Cardiac muscle cell (in vitro differentiated cells and primary cell): ENCODE measurements around the gene PPP3CB. TPM values are rescaled to one million over a fixed set of nuclear protein-coding genes. Genes with fewer than 3 reads are reported as not detected.

ENCODE experiments used
- DNase-seq, 2 donors: peaks; one replicate each; pipeline versions ENCODE4 v3.0.0 to v3.0.0-alpha.2; 2010 to 2017; ENCODE audit warnings: low read depth in 1 of 2, low spot score in 1 of 2
- H3K27ac ChIP-seq: fragments of 200-600 bp; sonication (generic); 2 replicates; pipeline ENCODE4 v1.5.1; 2016
- H3K27me3 ChIP-seq: fragments of 200-600 bp; sonication (generic); 2 replicates; pipeline ENCODE4 v1.6.0; 2016; ENCODE audit warnings: control low read depth
- H3K36me3 ChIP-seq: fragments of 200-600 bp; sonication (generic); 2 replicates; pipeline ENCODE4 v1.5.1; 2016; ENCODE audit warnings: control low read depth
- H3K4me1 ChIP-seq: fragments of 200-600 bp; sonication (generic); 2 replicates; pipeline ENCODE4 v1.8.1; 2017; ENCODE audit warnings: low read depth, mild to moderate bottlenecking, mixed run types
- H3K4me3 ChIP-seq: fragments of 200-600 bp; sonication (generic); 2 replicates; pipeline ENCODE4 v1.5.1; 2016; ENCODE audit warnings: mild to moderate bottlenecking
- H3K9me3 ChIP-seq: fragments of 200-600 bp; sonication (generic); 2 replicates; pipeline ENCODE4 v1.5.1; 2017; ENCODE audit warnings: low read depth, mild to moderate bottlenecking, control low read depth
- CTCF ChIP-seq: IDR thresholded peaks from 2 replicates; pipeline ENCODE4 v1.5.1; 2012; ENCODE audit warnings: low read depth, mild to moderate bottlenecking, low read length
- polyA plus RNA-seq: library from polyadenylated mRNA; unstranded; fragments of >200 nt; fragmentation: Nextera tagmentation; extraction: Ambion mirVana; gene quantifications from 2 replicates; pipeline ENCODE4 v1.2.1, GENCODE V29; 2016
- total RNA-seq: library from RNA; depleted of rRNA; stranded (reverse); fragments of >200 nt; gene quantifications from 2 replicates; pipeline ENCODE4 v1.2.3, GENCODE V29; 2016

PPP3CB gene
- total and polyA plus RNA-seq, 2 experiments from 2014 or later = 14.3 to 45.2 TPM

GRCh38 chr10:73408978-73409521 lies 86.8 kb downstream of the PPP3CB start:
- Histone ChIP-seq H3K27me3 (no peaks in the 10 kb centered on the region), H3K27ac (no peak overlapping the region), H3K4me1 (peaks cover 3% of the 10 kb centered on the region), H3K9me3 (no peaks in the 10 kb centered on the region), H3K4me3 (no peak overlapping the region), H3K36me3 (no peaks in the 10 kb centered on the region)
- TF ChIP-seq CTCF = no peak
- no peak for DNase-seq

- no peaks in the 10 kb centered on the region for H3K36me3 ChIP-seq
- H3K27ac ChIP-seq = no peak overlapping the region
- no peak for TF ChIP-seq CTCF
- no peak overlapping the region for H3K4me3 ChIP-seq
- DNase-seq = no peak
- H3K4me1 ChIP-seq = peaks cover 3% of the 10 kb centered on the region
- H3K27me3 ChIP-seq = no peaks in the 10 kb centered on the region
- no peaks in the 10 kb centered on the region for H3K9me3 ChIP-seq
Measured at GRCh38 chr10:73408061-73408460, 87.8 kb downstream of the PPP3CB start.

GRCh38 chr10:73407495-73407894 lies 88.3 kb downstream of the PPP3CB start:
- no peak overlapping the region for H3K4me3 ChIP-seq
- no peaks in the 10 kb centered on the region for H3K9me3 ChIP-seq
- H3K27ac ChIP-seq = no peak overlapping the region
- H3K27me3 ChIP-seq = no peaks in the 10 kb centered on the region
- no peak for TF ChIP-seq CTCF
- no peaks in the 10 kb centered on the region for H3K36me3 ChIP-seq
- H3K4me1 ChIP-seq = no peaks in the 10 kb centered on the region
- DNase-seq = no peak

- TF ChIP-seq CTCF = no peak
- Histone ChIP-seq H3K27me3 (no peaks in the 10 kb centered on the region), H3K36me3 (no peaks in the 10 kb centered on the region), H3K9me3 (no peaks in the 10 kb centered on the region), H3K27ac (no peak overlapping the region), H3K4me1 (no peaks in the 10 kb centered on the region), H3K4me3 (no peak overlapping the region)
- peak in 1 of 2 donors; percentile 23 for DNase-seq
Measured at GRCh38 chr10:73406846-73407245, 89.0 kb downstream of the PPP3CB start.

GRCh38 chr10:73405556-73405955 lies 90.3 kb downstream of the PPP3CB start:
- Histone ChIP-seq H3K27ac (no peak overlapping the region), H3K27me3 (no peaks in the 10 kb centered on the region), H3K4me3 (no peak overlapping the region), H3K9me3 (no peaks in the 10 kb centered on the region), H3K4me1 (no peaks in the 10 kb centered on the region), H3K36me3 (no peaks in the 10 kb centered on the region)
- DNase-seq = no peak
- TF ChIP-seq CTCF = no peak

GRCh38 chr10:73404690-73405089 lies 91.1 kb downstream of the PPP3CB start:
- H3K9me3 ChIP-seq = no peaks in the 10 kb centered on the region
- H3K27me3 ChIP-seq = no peaks in the 10 kb centered on the region
- H3K36me3 ChIP-seq = no peaks in the 10 kb centered on the region
- no peak overlapping the region for H3K27ac ChIP-seq
- no peaks in the 10 kb centered on the region for H3K4me1 ChIP-seq
- H3K4me3 ChIP-seq = no peak overlapping the region
- no peak for TF ChIP-seq CTCF
- DNase-seq = no peak
